Fibroblast of lung (primary cell): ENCODE measurements around the gene GUCY2D. TPM values are rescaled to one million over a fixed set of nuclear protein-coding genes. Genes with fewer than 3 reads are reported as not detected.

Source experiments
- DNase-seq, 2 donors: peaks; one replicate each; pipeline versions ENCODE4 v3.0.0 to v3.0.0-alpha.2; 2010; ENCODE audit warnings: low read depth in 2 of 2
- H2AFZ ChIP-seq: 2 replicates; pipeline ENCODE4 v1.5.1; 2012; ENCODE audit warnings: low read length, control low read depth, inconsistent platforms
- H3K27ac ChIP-seq: 2 replicates; pipeline ENCODE4 v1.5.1; 2011; ENCODE audit warnings: low read length, control low read depth; ENCODE audit not compliant: insufficient read depth
- H3K27me3 ChIP-seq: 2 replicates; pipeline ENCODE4 v1.5.1; 2011; ENCODE audit warnings: mild to moderate bottlenecking, low read length; ENCODE audit not compliant: control insufficient read depth, insufficient read depth
- H3K36me3 ChIP-seq: 2 replicates; pipeline ENCODE4 v1.5.1; 2011; ENCODE audit warnings: low read length; ENCODE audit not compliant: control insufficient read depth, insufficient read depth
- H3K4me1 ChIP-seq: 2 replicates; pipeline ENCODE4 v1.5.1; 2011; ENCODE audit warnings: low read length; ENCODE audit not compliant: control insufficient read depth, insufficient read depth; ENCODE audit errors: extremely low read depth
- H3K4me2 ChIP-seq: 2 replicates; pipeline ENCODE4 v1.5.1; 2011; ENCODE audit warnings: low read length, control low read depth; ENCODE audit not compliant: insufficient read depth; ENCODE audit errors: extremely low read depth
- H3K4me3 ChIP-seq, 4 experiments: fragments of 200-600 bp in 1 of 4; sonication (generic) in 1 of 4; replicated peaks in 1 of 4; 2 replicates each; pipeline ENCODE4 v1.5.1; 2011 to 2016; ENCODE audit warnings: low read length in 4 of 4, low read depth in 3 of 4, mild to moderate bottlenecking in 3 of 4, control low read depth in 2 of 4, inconsistent platforms in 1 of 4, mixed read lengths in 1 of 4; ENCODE audit not compliant: insufficient read depth in 1 of 4; ENCODE audit errors: control extremely low read depth in 1 of 4
- H3K79me2 ChIP-seq: 2 replicates; pipeline ENCODE4 v1.5.1; 2012; ENCODE audit warnings: mild to moderate bottlenecking, low read length, inconsistent platforms; ENCODE audit not compliant: control insufficient read depth, insufficient read depth
- H3K9ac ChIP-seq: 2 replicates; pipeline ENCODE4 v1.5.1; 2011; ENCODE audit warnings: mild to moderate bottlenecking, low read length, control low read depth; ENCODE audit not compliant: insufficient read depth
- H3K9me3 ChIP-seq: 2 replicates; pipeline ENCODE4 v1.5.1; 2012; ENCODE audit warnings: low read depth, low read length; ENCODE audit not compliant: control insufficient read depth, insufficient read depth
- H4K20me1 ChIP-seq: 2 replicates; pipeline ENCODE4 v1.5.1; 2011; ENCODE audit warnings: low read length; ENCODE audit not compliant: control insufficient read depth, insufficient read depth; ENCODE audit errors: extremely low read depth
- CTCF ChIP-seq, 2 donors: IDR thresholded peaks in 1 of 2; conservative IDR thresholded peaks in 1 of 2; 1 replicate in 1 of 2; 2 replicates in 1 of 2; pipeline ENCODE4 v1.5.1; 2011 to 2012; ENCODE audit warnings: low read length in 2 of 2, control low read depth in 1 of 2, inconsistent platforms in 1 of 2, low read depth in 1 of 2, mild to moderate bottlenecking in 1 of 2
- EZH2 ChIP-seq: IDR thresholded peaks from 2 replicates; pipeline ENCODE4 v1.5.1; 2012; ENCODE audit warnings: low read length, control low read depth, mild to moderate bottlenecking; ENCODE audit errors: missing control alignments
- polyA plus RNA-seq, 2 donors: library from polyadenylated mRNA; depleted of rRNA in 1 of 2; stranded (reverse) in 1 of 2; unstranded in 1 of 2; fragments of >200 nt; gene quantifications; 2 replicates each; pipeline ENCODE4 v1.2.1, GENCODE V29; 2011 to 2012; ENCODE audit warnings: missing spikeins in 1 of 2
- total RNA-seq: library from RNA; depleted of rRNA; stranded (reverse); fragments of >200 nt; gene quantifications from 2 replicates; pipeline ENCODE4 v1.2.1, GENCODE V29; 2014

Gene GUCY2D
- total and polyA plus RNA-seq, 2 donors (not counting 1 experiment from before 2014, with no cell fraction given), result not detected

- H3K27me3 ChIP-seq, result peaks cover 6% of the 10 kb centered on the region
Measured at GRCh38 chr17:8046929-8047768, 44.7 kb downstream of the GUCY2D start.

GRCh38 chr17:8047769-8048110, 45.3 kb downstream of the GUCY2D start:
- DNase-seq, result no peak
- Histone ChIP-seq H3K36me3 (no peaks in the 10 kb centered on the region), H3K4me1 (no peaks in the 10 kb centered on the region)

More at GRCh38 chr17:8046929-8047768, 44.7 kb downstream of the GUCY2D start:
- H3K36me3 ChIP-seq, result no peaks in the 10 kb centered on the region
- no peak overlapping the region for H3K4me3 ChIP-seq
- H3K4me1 ChIP-seq, result no peaks in the 10 kb centered on the region
- H3K9ac ChIP-seq, result no peak overlapping the region
- no peaks in the 10 kb centered on the region for H3K79me2 ChIP-seq
- DNase-seq, result no peak
- no peak overlapping the region for H3K27ac ChIP-seq
- H3K9me3 ChIP-seq, result no peaks in the 10 kb centered on the region
- TF ChIP-seq CTCF (conservative IDR thresholded peaks at IDR 0.05 in 1 of 2, IDR thresholded peaks at IDR 0.05 in 1 of 2; ENCODE audit: low read depth in 1 of 2, low read length in 2 of 2) (no peak), EZH2 (no peak)
- no peak overlapping the region for H3K4me2 ChIP-seq
- no peak overlapping the region for H2AFZ ChIP-seq
- no peaks in the 10 kb centered on the region for H4K20me1 ChIP-seq

GRCh38 chr17:8048236-8048635, 45.8 kb downstream of the GUCY2D start:
- Histone ChIP-seq H3K9ac (no peak overlapping the region), H3K36me3 (no peaks in the 10 kb centered on the region), H3K4me1 (no peaks in the 10 kb centered on the region), H3K9me3 (no peaks in the 10 kb centered on the region), H3K79me2 (no peaks in the 10 kb centered on the region), H3K4me3 (no peak overlapping the region), H3K27ac (no peak overlapping the region), H2AFZ (no peak overlapping the region), H3K4me2 (no peak overlapping the region), H4K20me1 (no peaks in the 10 kb centered on the region), H3K27me3 (peaks cover 6% of the 10 kb centered on the region)
- TF ChIP-seq CTCF (conservative IDR thresholded peaks at IDR 0.05 in 1 of 2, IDR thresholded peaks at IDR 0.05 in 1 of 2; ENCODE audit: low read depth in 1 of 2, low read length in 2 of 2), result no peak
- no peak for TF ChIP-seq EZH2
- DNase-seq, result no peak

More at GRCh38 chr17:8047769-8048110, 45.3 kb downstream of the GUCY2D start:
- TF ChIP-seq EZH2 (no peak), CTCF (conservative IDR thresholded peaks at IDR 0.05 in 1 of 2, IDR thresholded peaks at IDR 0.05 in 1 of 2; ENCODE audit: low read depth in 1 of 2, low read length in 2 of 2) (no peak)
- Histone ChIP-seq H3K27ac (no peak overlapping the region), H3K4me2 (no peak overlapping the region), H3K79me2 (no peaks in the 10 kb centered on the region), H3K9ac (no peak overlapping the region), H3K27me3 (peaks cover 6% of the 10 kb centered on the region), H4K20me1 (no peaks in the 10 kb centered on the region), H2AFZ (no peak overlapping the region), H3K9me3 (no peaks in the 10 kb centered on the region), H3K4me3 (no peak overlapping the region)
